Choroid plexus epithelial cell (primary cell): Measurements from ENCODE around the gene JADE1.
A peak's percentile ranks its signal among the peaks of the same experiment; 100 is the strongest.

Source experiments
- DNase-seq: peaks from one replicate; pipeline ENCODE4 v3.0.0-alpha.2; 2010; ENCODE audit warnings: low read depth
- H3K4me3 ChIP-seq: 2 replicates; pipeline ENCODE4 v1.5.1; 2011; ENCODE audit warnings: low read depth, mild to moderate bottlenecking, control low read depth, low read length, moderate library complexity
- CTCF ChIP-seq: conservative IDR thresholded peaks from 2 replicates; pipeline ENCODE4 v1.5.1; 2011; ENCODE audit warnings: low read depth, mild to moderate bottlenecking, control low read depth, inconsistent platforms, low read length, moderate library complexity

The JADE1 gene

GRCh38 chr4:128840711-128841318 is 31.3 kb downstream of the JADE1 start:
- H3K4me3 ChIP-seq: no peak overlapping the region
- peak; percentile 15 for TF ChIP-seq CTCF

DNA sequence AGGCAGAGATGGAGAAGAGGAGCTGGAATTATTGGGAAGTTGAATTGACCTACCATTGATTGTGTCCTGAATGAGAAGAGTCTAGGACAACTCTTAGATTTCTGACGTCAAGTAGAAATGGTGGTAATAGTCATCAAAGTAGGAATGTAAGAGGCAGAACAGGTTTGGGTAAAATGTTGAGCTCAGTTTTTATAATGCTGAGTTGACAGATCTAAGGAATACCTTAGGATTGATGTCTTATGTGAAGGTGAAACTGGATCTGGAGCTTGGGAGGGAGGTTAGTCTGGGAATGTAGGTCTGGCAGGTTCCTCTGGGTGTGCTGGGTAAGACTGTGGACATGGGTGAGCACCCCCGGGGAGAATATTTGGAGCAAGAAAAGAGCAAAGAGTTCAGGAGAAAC is 31.9 kb downstream of the JADE1 start:
- no peak for TF ChIP-seq CTCF
- no peak for DNase-seq
- no peak overlapping the region for H3K4me3 ChIP-seq

More at GRCh38 chr4:128840711-128841318, 31.3 kb downstream of the JADE1 start:
- DNase-seq: no peak

DNA sequence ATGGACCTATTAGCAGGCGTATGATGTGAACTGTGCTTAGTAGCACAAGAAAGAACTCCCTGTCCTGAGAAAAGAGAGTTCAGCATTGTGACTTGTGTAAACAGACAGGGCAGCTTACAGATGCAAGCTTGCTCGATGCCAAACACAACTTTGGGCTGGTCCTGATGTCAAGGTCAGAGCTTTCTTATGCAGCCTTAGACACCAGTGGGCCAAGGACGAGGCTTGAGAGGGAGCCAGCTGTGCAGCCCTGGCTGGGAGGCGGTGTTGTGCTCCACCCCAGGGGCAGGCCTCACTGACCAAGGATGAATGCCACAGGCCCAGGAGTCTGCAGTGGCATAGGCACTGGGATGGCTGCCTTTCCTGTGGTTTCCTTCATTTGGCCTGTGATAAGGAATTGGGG is 35.4 kb downstream of the JADE1 start:
- DNase-seq: peak; percentile 84
- no peak overlapping the region for H3K4me3 ChIP-seq
- TF ChIP-seq CTCF: no peak

GRCh38 chr4:128846063-128846462 is 36.6 kb downstream of the JADE1 start:
- H3K4me3 ChIP-seq: no peak overlapping the region
- no peak for TF ChIP-seq CTCF
- DNase-seq: no peak

- no peak for DNase-seq
- H3K4me3 ChIP-seq: no peak overlapping the region
- TF ChIP-seq CTCF: no peak
Measured at GRCh38 chr4:128847082-128847724, 37.7 kb downstream of the JADE1 start.

- no peak overlapping the region for H3K4me3 ChIP-seq
- no peak for TF ChIP-seq CTCF
- peak; percentile 75 for DNase-seq
Measured at GRCh38 chr4:128848461-128848860, 39.0 kb downstream of the JADE1 start.

DNA sequence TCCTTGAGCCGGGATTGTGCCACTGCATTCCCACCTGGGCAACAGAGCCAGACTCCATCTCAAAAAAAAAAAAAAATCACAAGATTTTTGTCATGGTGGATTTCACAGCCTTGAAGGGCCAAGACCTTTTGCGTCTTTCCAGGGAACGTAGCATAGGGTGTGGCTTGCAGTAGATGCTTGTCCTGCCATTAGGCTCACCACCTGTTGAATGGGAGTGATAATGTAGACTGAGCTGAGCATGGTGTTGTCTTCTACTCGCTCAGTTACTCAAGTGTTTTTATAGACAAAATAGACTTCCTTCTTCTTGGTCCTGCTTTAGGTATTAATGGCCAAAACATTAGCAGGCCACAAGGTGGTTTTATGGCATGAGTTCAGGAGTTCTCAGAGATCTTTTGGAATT is 40.8 kb downstream of the JADE1 start:
- no peak overlapping the region for H3K4me3 ChIP-seq
- no peak for TF ChIP-seq CTCF

More for the DNA sequence above, 40.8 kb downstream of the JADE1 start:
- no peak for DNase-seq
